Neural progenitor cell (in vitro differentiated cells): ENCODE results near the gene ITPR2.

Experiments used
- EZH2phosphoT487 ChIP-seq: fragments of 200-600 bp; sonication (generic); IDR thresholded peaks from 2 replicates; pipeline ENCODE4 v1.6.1; 2017; ENCODE audit warnings: antibody characterized with exemption
- TF ChIP-seq, protein P1 (sequence below): fragments of 200-600 bp; sonication (generic); IDR thresholded peaks from 2 replicates; pipeline ENCODE4 v1.5.1; 2017; ENCODE audit warnings: antibody characterized with exemption, mild to moderate bottlenecking

GRCh38 chr12:26686408-26686807 lies 146.6 kb downstream of the ITPR2 start:
- TF ChIP-seq, protein P1, sequence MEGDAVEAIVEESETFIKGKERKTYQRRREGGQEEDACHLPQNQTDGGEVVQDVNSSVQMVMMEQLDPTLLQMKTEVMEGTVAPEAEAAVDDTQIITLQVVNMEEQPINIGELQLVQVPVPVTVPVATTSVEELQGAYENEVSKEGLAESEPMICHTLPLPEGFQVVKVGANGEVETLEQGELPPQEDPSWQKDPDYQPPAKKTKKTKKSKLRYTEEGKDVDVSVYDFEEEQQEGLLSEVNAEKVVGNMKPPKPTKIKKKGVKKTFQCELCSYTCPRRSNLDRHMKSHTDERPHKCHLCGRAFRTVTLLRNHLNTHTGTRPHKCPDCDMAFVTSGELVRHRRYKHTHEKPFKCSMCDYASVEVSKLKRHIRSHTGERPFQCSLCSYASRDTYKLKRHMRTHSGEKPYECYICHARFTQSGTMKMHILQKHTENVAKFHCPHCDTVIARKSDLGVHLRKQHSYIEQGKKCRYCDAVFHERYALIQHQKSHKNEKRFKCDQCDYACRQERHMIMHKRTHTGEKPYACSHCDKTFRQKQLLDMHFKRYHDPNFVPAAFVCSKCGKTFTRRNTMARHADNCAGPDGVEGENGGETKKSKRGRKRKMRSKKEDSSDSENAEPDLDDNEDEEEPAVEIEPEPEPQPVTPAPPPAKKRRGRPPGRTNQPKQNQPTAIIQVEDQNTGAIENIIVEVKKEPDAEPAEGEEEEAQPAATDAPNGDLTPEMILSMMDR, result no peak
- no peak for TF ChIP-seq EZH2phosphoT487
